ENCODE measurements around the gene PAPPA2. TPM values are rescaled to one million over a fixed set of nuclear protein-coding genes. Genes with fewer than 3 reads are reported as not detected.

PAPPA2 gene
- total and polyA plus RNA-seq, 9 of the 15 experiments (the other 6 are each of a cell fraction or from before 2014, with no cell fraction given): 0.01 to 0.15 (median 0.05) TPM; not detected in 2

- TF ChIP-seq, protein P1, sequence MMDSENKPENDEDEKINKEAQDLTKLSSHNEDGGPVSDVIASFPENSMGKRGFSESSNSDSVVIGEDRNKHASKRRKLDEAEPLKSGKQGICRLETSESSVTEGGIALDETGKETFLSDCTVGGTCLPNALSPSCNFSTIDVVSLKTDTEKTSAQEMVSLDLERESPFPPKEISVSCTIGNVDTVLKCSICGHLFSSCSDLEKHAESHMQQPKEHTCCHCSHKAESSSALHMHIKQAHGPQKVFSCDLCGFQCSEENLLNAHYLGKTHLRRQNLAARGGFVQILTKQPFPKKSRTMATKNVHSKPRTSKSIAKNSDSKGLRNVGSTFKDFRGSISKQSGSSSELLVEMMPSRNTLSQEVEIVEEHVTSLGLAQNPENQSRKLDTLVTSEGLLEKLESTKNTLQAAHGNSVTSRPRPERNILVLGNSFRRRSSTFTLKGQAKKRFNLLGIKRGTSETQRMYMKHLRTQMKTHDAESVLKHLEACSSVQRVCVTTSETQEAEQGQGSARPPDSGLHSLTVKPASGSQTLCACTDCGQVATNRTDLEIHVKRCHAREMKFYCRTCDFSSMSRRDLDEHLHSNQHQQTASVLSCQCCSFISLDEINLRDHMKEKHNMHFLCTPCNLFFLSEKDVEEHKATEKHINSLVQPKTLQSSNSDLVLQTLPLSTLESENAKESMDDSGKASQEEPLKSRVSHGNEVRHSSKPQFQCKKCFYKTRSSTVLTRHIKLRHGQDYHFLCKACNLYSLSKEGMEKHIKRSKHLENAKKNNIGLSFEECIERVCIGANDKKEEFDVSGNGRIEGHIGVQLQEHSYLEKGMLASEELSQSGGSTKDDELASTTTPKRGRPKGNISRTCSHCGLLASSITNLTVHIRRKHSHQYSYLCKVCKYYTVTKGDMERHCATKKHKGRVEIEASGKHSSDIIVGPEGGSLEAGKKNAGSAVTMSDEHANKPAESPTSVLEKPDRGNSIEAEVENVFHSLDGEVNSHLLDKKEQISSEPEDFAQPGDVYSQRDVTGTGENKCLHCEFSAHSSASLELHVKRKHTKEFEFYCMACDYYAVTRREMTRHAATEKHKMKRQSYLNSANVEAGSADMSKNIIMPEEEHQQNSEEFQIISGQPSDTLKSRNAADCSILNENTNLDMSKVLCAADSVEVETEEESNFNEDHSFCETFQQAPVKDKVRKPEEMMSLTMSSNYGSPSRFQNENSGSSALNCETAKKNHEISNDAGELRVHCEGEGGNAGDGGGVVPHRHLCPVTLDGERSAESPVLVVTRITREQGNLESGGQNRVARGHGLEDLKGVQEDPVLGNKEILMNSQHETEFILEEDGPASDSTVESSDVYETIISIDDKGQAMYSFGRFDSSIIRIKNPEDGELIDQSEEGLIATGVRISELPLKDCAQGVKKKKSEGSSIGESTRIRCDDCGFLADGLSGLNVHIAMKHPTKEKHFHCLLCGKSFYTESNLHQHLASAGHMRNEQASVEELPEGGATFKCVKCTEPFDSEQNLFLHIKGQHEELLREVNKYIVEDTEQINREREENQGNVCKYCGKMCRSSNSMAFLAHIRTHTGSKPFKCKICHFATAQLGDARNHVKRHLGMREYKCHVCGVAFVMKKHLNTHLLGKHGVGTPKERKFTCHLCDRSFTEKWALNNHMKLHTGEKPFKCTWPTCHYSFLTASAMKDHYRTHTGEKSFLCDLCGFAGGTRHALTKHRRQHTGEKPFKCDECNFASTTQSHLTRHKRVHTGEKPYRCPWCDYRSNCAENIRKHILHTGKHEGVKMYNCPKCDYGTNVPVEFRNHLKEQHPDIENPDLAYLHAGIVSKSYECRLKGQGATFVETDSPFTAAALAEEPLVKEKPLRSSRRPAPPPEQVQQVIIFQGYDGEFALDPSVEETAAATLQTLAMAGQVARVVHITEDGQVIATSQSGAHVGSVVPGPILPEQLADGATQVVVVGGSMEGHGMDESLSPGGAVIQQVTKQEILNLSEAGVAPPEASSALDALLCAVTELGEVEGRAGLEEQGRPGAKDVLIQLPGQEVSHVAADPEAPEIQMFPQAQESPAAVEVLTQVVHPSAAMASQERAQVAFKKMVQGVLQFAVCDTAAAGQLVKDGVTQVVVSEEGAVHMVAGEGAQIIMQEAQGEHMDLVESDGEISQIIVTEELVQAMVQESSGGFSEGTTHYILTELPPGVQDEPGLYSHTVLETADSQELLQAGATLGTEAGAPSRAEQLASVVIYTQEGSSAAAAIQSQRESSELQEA (IDR thresholded peaks at IDR 0.05; ENCODE audit: low read depth): no peak
- TF ChIP-seq SRSF7 (optimal IDR thresholded peaks at IDR 0.05; ENCODE audit: low read depth, low read length): no peak
These were observed 374.7 kb downstream of the PAPPA2 start (continued) for GRCh38 chr1:176837708-176838107.
